GM12801 (cell line): ENCODE measurements around the gene MEIS1.

Source experiments
- TF ChIP-seq, protein P1 (sequence below): IDR thresholded peaks from one replicate; pipeline ENCODE4 v1.5.1; 2011; ENCODE audit warnings: control low read depth; ENCODE audit not compliant: insufficient read length; ENCODE audit errors: extremely low read depth

Gene MEIS1

DNA sequence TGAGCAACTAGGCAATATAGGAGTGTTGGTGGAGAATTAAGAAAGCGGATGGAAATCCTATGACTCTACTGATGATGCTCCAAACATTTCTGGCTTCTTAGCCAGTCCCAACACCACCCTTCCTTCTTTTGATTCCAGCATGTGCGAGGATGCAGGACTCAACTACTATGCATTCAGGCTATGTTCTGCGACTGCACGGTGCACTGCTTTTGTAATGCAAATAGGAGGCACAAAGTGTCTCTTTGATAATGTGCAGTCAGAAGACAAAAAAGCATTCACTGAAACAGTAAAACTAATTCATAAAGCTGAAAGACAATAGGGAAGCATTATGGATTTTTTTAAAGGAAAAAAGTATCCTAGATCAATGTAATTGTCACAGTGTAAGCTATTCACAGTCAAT, 106.7 kb downstream of the MEIS1 start:
- TF ChIP-seq, protein P1, sequence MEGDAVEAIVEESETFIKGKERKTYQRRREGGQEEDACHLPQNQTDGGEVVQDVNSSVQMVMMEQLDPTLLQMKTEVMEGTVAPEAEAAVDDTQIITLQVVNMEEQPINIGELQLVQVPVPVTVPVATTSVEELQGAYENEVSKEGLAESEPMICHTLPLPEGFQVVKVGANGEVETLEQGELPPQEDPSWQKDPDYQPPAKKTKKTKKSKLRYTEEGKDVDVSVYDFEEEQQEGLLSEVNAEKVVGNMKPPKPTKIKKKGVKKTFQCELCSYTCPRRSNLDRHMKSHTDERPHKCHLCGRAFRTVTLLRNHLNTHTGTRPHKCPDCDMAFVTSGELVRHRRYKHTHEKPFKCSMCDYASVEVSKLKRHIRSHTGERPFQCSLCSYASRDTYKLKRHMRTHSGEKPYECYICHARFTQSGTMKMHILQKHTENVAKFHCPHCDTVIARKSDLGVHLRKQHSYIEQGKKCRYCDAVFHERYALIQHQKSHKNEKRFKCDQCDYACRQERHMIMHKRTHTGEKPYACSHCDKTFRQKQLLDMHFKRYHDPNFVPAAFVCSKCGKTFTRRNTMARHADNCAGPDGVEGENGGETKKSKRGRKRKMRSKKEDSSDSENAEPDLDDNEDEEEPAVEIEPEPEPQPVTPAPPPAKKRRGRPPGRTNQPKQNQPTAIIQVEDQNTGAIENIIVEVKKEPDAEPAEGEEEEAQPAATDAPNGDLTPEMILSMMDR: no peak

DNA sequence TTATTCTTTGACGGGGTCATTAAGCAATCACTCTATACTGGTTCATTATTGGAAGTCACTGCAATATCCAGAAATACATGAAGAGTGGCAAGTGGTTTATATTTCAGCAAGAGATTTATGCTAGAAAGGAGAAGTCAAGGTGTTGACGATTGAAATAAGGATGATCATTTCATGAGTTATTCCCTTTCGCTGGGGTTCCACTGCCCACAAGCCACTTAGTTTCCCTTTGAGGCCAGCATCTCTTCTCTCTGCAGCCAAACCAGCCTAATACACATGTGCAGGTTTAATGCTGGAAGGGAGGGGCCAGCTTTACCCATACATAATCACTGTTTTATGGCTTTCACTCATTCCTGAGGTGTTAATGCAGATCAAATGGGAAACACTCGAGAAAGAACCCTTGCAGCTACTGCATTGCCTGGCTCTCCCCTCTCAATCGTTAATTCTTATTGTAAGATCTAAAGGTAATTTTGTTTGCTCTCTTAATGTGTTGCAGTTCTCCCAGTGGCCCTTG, 108.4 kb downstream of the MEIS1 start:
- TF ChIP-seq, protein P1: no peak

DNA sequence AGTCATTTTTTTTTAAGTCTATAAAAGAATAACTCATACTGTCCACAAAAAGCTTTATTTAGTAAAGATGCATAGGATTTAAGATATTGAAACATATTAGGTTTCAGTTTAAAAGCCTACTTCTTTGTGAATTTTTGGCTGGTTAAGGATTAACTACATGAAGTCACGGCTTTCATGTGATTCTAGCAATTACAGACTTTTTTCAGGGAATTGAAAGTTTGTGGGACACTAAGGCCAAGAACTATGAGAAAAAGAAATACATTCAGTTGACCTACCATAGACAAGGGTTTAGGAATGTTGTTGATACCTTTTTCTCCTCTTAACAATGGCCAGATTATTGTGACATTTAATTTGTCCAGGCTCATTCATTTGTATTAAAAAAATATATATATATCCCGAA, 109.3 kb downstream of the MEIS1 start:
- TF ChIP-seq, protein P1: no peak

DNA sequence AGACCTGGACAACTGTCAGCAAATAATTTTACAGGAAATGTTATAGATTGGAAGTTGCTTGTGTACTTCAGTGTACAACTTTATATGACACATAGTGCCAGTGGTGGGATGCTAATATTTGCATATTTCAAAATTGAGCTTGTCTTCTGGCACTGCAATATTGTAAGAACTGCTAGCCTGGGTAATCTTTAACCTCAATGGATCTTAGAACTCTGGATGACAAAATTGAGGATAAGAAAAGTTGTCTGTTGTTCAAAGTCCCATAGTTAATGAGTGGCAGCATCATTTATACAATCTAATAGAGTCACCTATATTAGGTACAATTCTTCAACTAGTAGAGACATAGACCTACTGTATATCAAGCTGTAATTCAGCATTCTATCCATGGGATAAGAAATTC, 110.3 kb downstream of the MEIS1 start:
- TF ChIP-seq, protein P1: no peak

DNA sequence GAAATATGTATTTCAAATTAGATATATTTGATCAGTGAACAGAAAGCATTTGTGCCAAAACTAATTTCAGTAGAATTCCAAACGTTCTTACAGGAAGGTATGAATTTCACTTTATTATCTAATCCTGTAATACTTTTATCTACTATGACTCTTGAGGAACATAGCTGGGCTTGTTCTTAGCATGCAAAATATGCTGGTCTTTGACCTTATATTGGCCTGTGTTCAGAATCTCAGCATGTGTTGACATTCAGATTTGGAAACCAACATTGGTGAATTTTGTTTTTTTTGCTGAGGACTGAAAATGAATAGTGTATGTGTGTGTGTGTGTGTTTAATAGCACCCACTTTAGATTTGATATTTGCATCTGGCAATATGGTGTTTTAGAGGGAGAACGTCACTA, 112.2 kb downstream of the MEIS1 start:
- TF ChIP-seq, protein P1: no peak

DNA sequence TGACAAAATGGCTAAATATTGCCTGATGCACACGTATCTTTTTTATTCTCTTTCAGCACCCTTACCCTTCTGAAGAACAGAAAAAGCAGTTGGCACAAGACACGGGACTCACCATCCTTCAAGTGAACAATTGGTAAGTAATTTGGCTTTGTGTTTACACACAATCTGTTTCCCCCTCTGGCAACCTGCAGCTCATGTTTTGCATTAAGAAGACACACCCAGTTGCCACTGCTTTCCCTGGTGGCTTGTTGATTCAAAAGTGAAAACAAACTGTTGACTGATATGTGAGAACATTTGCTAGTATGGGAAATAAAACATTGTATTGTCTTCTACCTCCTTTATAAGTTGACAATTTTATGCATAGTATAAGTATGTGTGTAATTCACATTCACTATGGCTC, 113.0 kb downstream of the MEIS1 start:
- TF ChIP-seq, protein P1: no peak

DNA sequence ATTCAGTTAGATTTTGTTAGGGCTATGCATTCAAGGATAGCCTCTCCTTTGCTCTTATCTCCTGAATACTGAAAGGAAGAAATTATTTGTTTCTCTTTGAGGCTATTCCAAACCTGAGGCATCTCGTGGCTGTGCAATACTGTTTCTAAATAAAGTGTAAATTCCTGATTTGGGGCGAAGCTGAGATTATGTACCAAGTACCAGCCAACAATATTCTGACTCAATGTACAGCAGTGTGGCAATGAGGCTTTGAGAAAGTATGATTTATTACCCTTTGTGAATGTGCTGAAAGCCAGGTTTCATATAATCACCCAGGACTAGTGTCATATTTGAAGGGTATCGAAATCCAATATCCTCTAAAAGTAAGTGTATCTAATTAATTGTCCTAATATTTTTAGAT, 113.5 kb downstream of the MEIS1 start:
- TF ChIP-seq, protein P1: no peak

DNA sequence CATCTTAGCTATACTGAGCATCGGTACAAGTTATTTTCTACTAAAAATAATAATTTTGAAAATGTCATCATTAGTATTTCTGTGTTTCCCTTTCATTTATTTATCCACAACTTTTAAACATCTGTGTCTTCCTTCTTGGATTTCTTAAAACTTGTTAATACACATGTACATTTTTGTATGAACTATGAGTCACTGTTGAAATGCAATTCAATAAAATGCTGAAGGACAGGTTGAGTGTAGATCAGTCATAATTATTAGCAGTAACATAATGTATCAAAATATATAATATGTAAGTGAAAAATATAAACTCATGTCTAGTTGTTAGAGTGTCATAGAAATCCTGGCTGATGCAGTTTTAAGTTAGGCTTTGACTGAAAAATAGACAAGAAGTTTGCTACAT, 115.9 kb downstream of the MEIS1 start:
- TF ChIP-seq, protein P1: no peak
